Measurements from ENCODE around the gene CCDC148.

The CCDC148 gene

GRCh38 chr2:158291544-158292180 is 164.9 kb downstream of the CCDC148 start:
- DNase-seq: no peak

GRCh38 chr2:158290225-158290624 is 166.3 kb downstream of the CCDC148 start:
- DNase-seq: no peak
- TF ChIP-seq POLR2A (IDR thresholded peaks at IDR 0.05; ENCODE audit: low read length) (no peak), GATA1 (IDR thresholded peaks at IDR 0.05; ENCODE audit: low read depth, low read length) (no peak)

More at GRCh38 chr2:158291544-158292180, 164.9 kb downstream of the CCDC148 start:
- TF ChIP-seq GATA1 (IDR thresholded peaks at IDR 0.05; ENCODE audit: low read depth, low read length) (no peak), POLR2A (IDR thresholded peaks at IDR 0.05; ENCODE audit: low read length) (no peak)

- DNase-seq: no peak
These were observed 179.7 kb downstream of the CCDC148 start for GRCh38 chr2:158276619-158277471.

GRCh38 chr2:158273791-158274190 is 182.8 kb downstream of the CCDC148 start:
- TF ChIP-seq GATA1 (IDR thresholded peaks at IDR 0.05; ENCODE audit: low read depth, low read length) (no peak), POLR2A (IDR thresholded peaks at IDR 0.05; ENCODE audit: low read length) (no peak)

More at GRCh38 chr2:158276619-158277471, 179.7 kb downstream of the CCDC148 start:
- TF ChIP-seq GATA1 (IDR thresholded peaks at IDR 0.05; ENCODE audit: low read depth, low read length): no peak
- no peak for TF ChIP-seq POLR2A (IDR thresholded peaks at IDR 0.05; ENCODE audit: low read length)

GRCh38 chr2:158270536-158270935 is 186.0 kb downstream of the CCDC148 start:
- TF ChIP-seq POLR2A (IDR thresholded peaks at IDR 0.05; ENCODE audit: low read length) (no peak), GATA1 (IDR thresholded peaks at IDR 0.05; ENCODE audit: low read depth, low read length) (no peak)
- no peak for DNase-seq

More at GRCh38 chr2:158273791-158274190, 182.8 kb downstream of the CCDC148 start:
- no peak for DNase-seq

GRCh38 chr2:158269143-158269542 is 187.4 kb downstream of the CCDC148 start:
- DNase-seq: no peak
- TF ChIP-seq POLR2A (IDR thresholded peaks at IDR 0.05; ENCODE audit: low read length) (no peak), GATA1 (IDR thresholded peaks at IDR 0.05; ENCODE audit: low read depth, low read length) (no peak)

- TF ChIP-seq GATA1 (IDR thresholded peaks at IDR 0.05; ENCODE audit: low read depth, low read length) (no peak), POLR2A (IDR thresholded peaks at IDR 0.05; ENCODE audit: low read length) (no peak)
- no peak for DNase-seq
These were observed 190.4 kb downstream of the CCDC148 start for GRCh38 chr2:158266111-158266510.

GRCh38 chr2:158255257-158255656 is 201.3 kb downstream of the CCDC148 start:
- DNase-seq: no peak
- TF ChIP-seq GATA1 (IDR thresholded peaks at IDR 0.05; ENCODE audit: low read depth, low read length) (no peak), POLR2A (IDR thresholded peaks at IDR 0.05; ENCODE audit: low read length) (no peak)

GRCh38 chr2:158253170-158253569 is 203.4 kb downstream of the CCDC148 start:
- no peak for TF ChIP-seq GATA1 (IDR thresholded peaks at IDR 0.05; ENCODE audit: low read depth, low read length)
- no peak for TF ChIP-seq POLR2A (IDR thresholded peaks at IDR 0.05; ENCODE audit: low read length)
- DNase-seq: no peak

- TF ChIP-seq POLR2A (IDR thresholded peaks at IDR 0.05; ENCODE audit: low read length): no peak
- no peak for TF ChIP-seq GATA1 (IDR thresholded peaks at IDR 0.05; ENCODE audit: low read depth, low read length)
- no peak for DNase-seq
These were observed 205.2 kb downstream of the CCDC148 start for GRCh38 chr2:158251356-158251755.

- no peak for TF ChIP-seq POLR2A (IDR thresholded peaks at IDR 0.05; ENCODE audit: low read length)
- no peak for TF ChIP-seq GATA1 (IDR thresholded peaks at IDR 0.05; ENCODE audit: low read depth, low read length)
- DNase-seq: no peak
These were observed 213.2 kb downstream of the CCDC148 start for GRCh38 chr2:158243392-158243791.

GRCh38 chr2:158242280-158242679 is 214.3 kb downstream of the CCDC148 start:
- no peak for DNase-seq
- TF ChIP-seq GATA1 (IDR thresholded peaks at IDR 0.05; ENCODE audit: low read depth, low read length) (no peak), POLR2A (IDR thresholded peaks at IDR 0.05; ENCODE audit: low read length) (no peak)

GRCh38 chr2:158240975-158241374 is 215.6 kb downstream of the CCDC148 start:
- TF ChIP-seq GATA1 (IDR thresholded peaks at IDR 0.05; ENCODE audit: low read depth, low read length) (no peak), POLR2A (IDR thresholded peaks at IDR 0.05; ENCODE audit: low read length) (no peak)
- DNase-seq: no peak

- TF ChIP-seq GATA1 (IDR thresholded peaks at IDR 0.05; ENCODE audit: low read depth, low read length) (no peak), POLR2A (IDR thresholded peaks at IDR 0.05; ENCODE audit: low read length) (no peak)
- no peak for DNase-seq
These were observed 217.3 kb downstream of the CCDC148 start for GRCh38 chr2:158239271-158239670.

Data from erythroblast (primary cell).